Suprapubic skin (tissue), 4 donors: ENCODE data around the gene CNKSR1. TPM values are rescaled to one million over a fixed set of nuclear protein-coding genes. Genes with fewer than 3 reads are reported as not detected.

Source experiments
- DNase-seq, 2 donors: peaks; one replicate each; pipeline ENCODE4 v3.0.0-alpha.2; 2019; ENCODE audit warnings: low spot score in 2 of 2
- H3K27ac ChIP-seq: fragments of 200-600 bp; sonication (generic); one replicate; pipeline ENCODE4 v1.5.1; 2019
- H3K27me3 ChIP-seq: fragments of 200-600 bp; sonication (generic); one replicate; pipeline ENCODE4 v1.5.1; 2019
- H3K36me3 ChIP-seq: fragments of 200-600 bp; sonication (generic); one replicate; pipeline ENCODE4 v1.5.1; 2019
- H3K4me1 ChIP-seq: fragments of 200-600 bp; sonication (generic); one replicate; pipeline ENCODE4 v1.5.1; 2019
- H3K4me3 ChIP-seq: fragments of 200-600 bp; sonication (generic); one replicate; pipeline ENCODE4 v1.5.1; 2019; ENCODE audit warnings: mild to moderate bottlenecking
- H3K9me3 ChIP-seq: fragments of 200-600 bp; sonication (generic); one replicate; pipeline ENCODE4 v1.5.1; 2019
- EP300 ChIP-seq: sonication (generic); formaldehyde crosslinking; IDR thresholded peaks from one replicate; pipeline ENCODE4 v1.6.1; 2017; ENCODE audit warnings: antibody characterized with exemption
- POLR2A ChIP-seq, 2 donors: fragments of 450-650 bp; IDR thresholded peaks; one replicate each; pipeline ENCODE4 v1.6.1; 2017; ENCODE audit warnings: antibody characterized with exemption in 2 of 2, mild to moderate bottlenecking in 2 of 2, moderate library complexity in 2 of 2
- POLR2AphosphoS5 ChIP-seq, 3 donors: sonication (generic); formaldehyde crosslinking; IDR thresholded peaks; one replicate each; pipeline ENCODE4 v1.6.1; 2017; ENCODE audit warnings: antibody characterized with exemption in 3 of 3
- WGBS: methylation state at CpG from one replicate; pipeline ENCODE4 v1.1.5; 2018; 5-methylcytosine and 5-hydroxymethylcytosine counted together
- total RNA-seq, 4 donors: library from RNA; depleted of rRNA; stranded (reverse); fragments of >200 nt; gene quantifications; one replicate each; pipeline ENCODE4 v1.1.0, GENCODE V29; 2016
- TF ChIP-seq, protein P1 (sequence below), 2 donors: fragments of 200-600 bp in 1 of 2; fragments of 450-650 bp in 1 of 2; sonication (generic) in 1 of 2; IDR thresholded peaks; one replicate each; pipeline ENCODE4 v1.5.1; 2016 to 2019; ENCODE audit warnings: antibody characterized with exemption in 2 of 2, mild to moderate bottlenecking in 1 of 2, moderate library complexity in 1 of 2

Gene CNKSR1
- total RNA-seq, 4 donors from 2014 or later: 45.6 to 91.2 (median 53.7) TPM

- no peak for DNase-seq
- Histone ChIP-seq H3K9me3 (no peaks in the 10 kb centered on the region), H3K4me1 (peaks cover 34% of the 10 kb centered on the region), H3K27ac (no peak overlapping the region), H3K4me3 (peak overlapping the region; percentile 57), H3K36me3 (no peaks in the 10 kb centered on the region), H3K27me3 (peaks cover 8% of the 10 kb centered on the region)
- TF ChIP-seq POLR2A (IDR thresholded peaks at IDR 0.05) (no peak), EP300 (no peak)
- TF ChIP-seq, protein P1, sequence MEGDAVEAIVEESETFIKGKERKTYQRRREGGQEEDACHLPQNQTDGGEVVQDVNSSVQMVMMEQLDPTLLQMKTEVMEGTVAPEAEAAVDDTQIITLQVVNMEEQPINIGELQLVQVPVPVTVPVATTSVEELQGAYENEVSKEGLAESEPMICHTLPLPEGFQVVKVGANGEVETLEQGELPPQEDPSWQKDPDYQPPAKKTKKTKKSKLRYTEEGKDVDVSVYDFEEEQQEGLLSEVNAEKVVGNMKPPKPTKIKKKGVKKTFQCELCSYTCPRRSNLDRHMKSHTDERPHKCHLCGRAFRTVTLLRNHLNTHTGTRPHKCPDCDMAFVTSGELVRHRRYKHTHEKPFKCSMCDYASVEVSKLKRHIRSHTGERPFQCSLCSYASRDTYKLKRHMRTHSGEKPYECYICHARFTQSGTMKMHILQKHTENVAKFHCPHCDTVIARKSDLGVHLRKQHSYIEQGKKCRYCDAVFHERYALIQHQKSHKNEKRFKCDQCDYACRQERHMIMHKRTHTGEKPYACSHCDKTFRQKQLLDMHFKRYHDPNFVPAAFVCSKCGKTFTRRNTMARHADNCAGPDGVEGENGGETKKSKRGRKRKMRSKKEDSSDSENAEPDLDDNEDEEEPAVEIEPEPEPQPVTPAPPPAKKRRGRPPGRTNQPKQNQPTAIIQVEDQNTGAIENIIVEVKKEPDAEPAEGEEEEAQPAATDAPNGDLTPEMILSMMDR (IDR thresholded peaks at IDR 0.05): no peak
- 74% methylated on average over 19 of the region's 19 CpGs for WGBS
These were observed 12.1 kb upstream of the CNKSR1 start for GRCh38 chr1:26164861-26165842.

GRCh38 chr1:26166719-26167281, 10.5 kb upstream of the CNKSR1 start:
- peaks cover 3% of the 10 kb centered on the region for H3K36me3 ChIP-seq
- 77% methylated on average over 4 of the region's 4 CpGs for WGBS
- H3K4me1 ChIP-seq: peaks cover 36% of the 10 kb centered on the region
- H3K27me3 ChIP-seq: peaks cover 4% of the 10 kb centered on the region
- TF ChIP-seq, protein P1 (IDR thresholded peaks at IDR 0.05): no peak
- TF ChIP-seq POLR2A (IDR thresholded peaks at IDR 0.05) (no peak), EP300 (no peak), POLR2AphosphoS5 (IDR thresholded peaks at IDR 0.05) (no peak)
- DNase-seq: no peak
- no peak overlapping the region for H3K27ac ChIP-seq
- H3K9me3 ChIP-seq: no peaks in the 10 kb centered on the region
- no peak overlapping the region for H3K4me3 ChIP-seq

GRCh38 chr1:26168410-26169197, 8.7 kb upstream of the CNKSR1 start, which contains the start of gene C1orf232:
TSS of gene C1orf232 (minus strand) at chr1:26168963. CDS start at chr1:26168499, 464 bp downstream.
- no peaks in the 10 kb centered on the region for H3K9me3 ChIP-seq
- H3K4me3 ChIP-seq: peak within 1 kb of the TSS; percentile 90
- H3K4me1 ChIP-seq: peaks cover 29% of the 10 kb centered on the region
- H3K27me3 ChIP-seq: no peaks in the 10 kb centered on the region
- DNase-seq: no peak
- 73% methylated on average over 4 of the region's 5 CpGs for WGBS
- H3K36me3 ChIP-seq: peaks cover 3% of the 10 kb centered on the region
- H3K27ac ChIP-seq: peak within 1 kb of the TSS; percentile 4
- TF ChIP-seq EP300 (no peak), POLR2AphosphoS5 (IDR thresholded peaks at IDR 0.05) (no peak), POLR2A (IDR thresholded peaks at IDR 0.05) (no peak)
- TF ChIP-seq, protein P1 (IDR thresholded peaks at IDR 0.05): no peak

GRCh38 chr1:26169198-26169554, 8.1 kb upstream of the CNKSR1 start:
- Histone ChIP-seq H3K4me1 (peaks cover 24% of the 10 kb centered on the region), H3K9me3 (no peaks in the 10 kb centered on the region), H3K36me3 (peaks cover 3% of the 10 kb centered on the region), H3K27ac (no peak overlapping the region), H3K27me3 (no peaks in the 10 kb centered on the region), H3K4me3 (peak overlapping the region; percentile 90)
- TF ChIP-seq, protein P1 (IDR thresholded peaks at IDR 0.05): no peak
- no peak for TF ChIP-seq POLR2A (IDR thresholded peaks at IDR 0.05)
- no peak for TF ChIP-seq EP300
- TF ChIP-seq POLR2AphosphoS5 (IDR thresholded peaks at IDR 0.05): no peak
- 49% methylated on average over 4 of the region's 4 CpGs for WGBS
- DNase-seq: no peak
